ENCODE results near the gene TXNRD2. TPM values are rescaled to one million over a fixed set of nuclear protein-coding genes. Genes with fewer than 3 reads are reported as not detected.
A peak's percentile ranks its signal among the peaks of the same experiment; 100 is the strongest.
"Not testable (repeated sequence)": the region's sequence is repeated elsewhere in the genome, so short reads cannot be mapped to it uniquely, and the experiment has no call there.

TXNRD2 gene
- total RNA-seq, 2 donors from 2014 or later = 14.1 to 21.4 TPM

DNA sequence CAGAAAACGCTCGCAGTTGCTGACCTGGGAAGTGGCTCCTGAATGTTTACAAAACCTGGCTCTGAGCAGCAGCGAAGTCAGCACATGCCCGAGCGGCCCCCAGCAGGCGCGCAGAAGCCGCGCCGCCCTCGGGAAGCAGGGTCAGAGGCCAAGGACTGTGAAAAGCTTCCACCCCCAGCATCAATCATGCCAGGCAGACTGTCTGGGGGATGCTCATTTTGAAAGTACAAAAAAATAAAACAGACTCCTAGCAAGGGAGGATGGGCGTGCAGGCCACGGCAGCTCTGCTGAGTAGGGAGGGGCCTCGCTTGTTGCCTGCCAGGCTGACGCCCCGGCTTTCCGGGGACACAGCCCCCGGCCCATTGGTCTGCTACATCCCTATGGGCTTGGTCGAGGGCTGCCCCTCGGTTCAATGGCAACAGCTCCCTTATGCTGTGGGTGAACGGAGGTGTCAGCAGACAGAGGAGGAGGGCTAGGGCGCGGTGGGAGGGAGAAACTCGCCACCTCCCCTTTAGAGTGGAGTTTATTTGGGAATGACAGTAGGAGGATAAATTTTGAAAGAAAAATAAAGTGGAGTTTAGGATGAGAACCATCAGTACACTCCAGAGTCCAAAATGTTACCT lies 49.2 kb downstream of the TXNRD2 start:
- peak overlapping the region; percentile 87 for H3K4me3 Mint-ChIP-seq
- no peaks in the 10 kb centered on the region for H3K9me3 Mint-ChIP-seq
- peaks cover 12% of the 10 kb centered on the region for H3K4me1 Mint-ChIP-seq
- H3K36me3 Mint-ChIP-seq (ENCODE audit: low read depth) = no peaks in the 10 kb centered on the region
- H3K27ac Mint-ChIP-seq = peak overlapping the region; percentile 89
- H3K27me3 Mint-ChIP-seq = no peaks in the 10 kb centered on the region
- ATAC-seq (replicated peaks) = peak; percentile 70

DNA sequence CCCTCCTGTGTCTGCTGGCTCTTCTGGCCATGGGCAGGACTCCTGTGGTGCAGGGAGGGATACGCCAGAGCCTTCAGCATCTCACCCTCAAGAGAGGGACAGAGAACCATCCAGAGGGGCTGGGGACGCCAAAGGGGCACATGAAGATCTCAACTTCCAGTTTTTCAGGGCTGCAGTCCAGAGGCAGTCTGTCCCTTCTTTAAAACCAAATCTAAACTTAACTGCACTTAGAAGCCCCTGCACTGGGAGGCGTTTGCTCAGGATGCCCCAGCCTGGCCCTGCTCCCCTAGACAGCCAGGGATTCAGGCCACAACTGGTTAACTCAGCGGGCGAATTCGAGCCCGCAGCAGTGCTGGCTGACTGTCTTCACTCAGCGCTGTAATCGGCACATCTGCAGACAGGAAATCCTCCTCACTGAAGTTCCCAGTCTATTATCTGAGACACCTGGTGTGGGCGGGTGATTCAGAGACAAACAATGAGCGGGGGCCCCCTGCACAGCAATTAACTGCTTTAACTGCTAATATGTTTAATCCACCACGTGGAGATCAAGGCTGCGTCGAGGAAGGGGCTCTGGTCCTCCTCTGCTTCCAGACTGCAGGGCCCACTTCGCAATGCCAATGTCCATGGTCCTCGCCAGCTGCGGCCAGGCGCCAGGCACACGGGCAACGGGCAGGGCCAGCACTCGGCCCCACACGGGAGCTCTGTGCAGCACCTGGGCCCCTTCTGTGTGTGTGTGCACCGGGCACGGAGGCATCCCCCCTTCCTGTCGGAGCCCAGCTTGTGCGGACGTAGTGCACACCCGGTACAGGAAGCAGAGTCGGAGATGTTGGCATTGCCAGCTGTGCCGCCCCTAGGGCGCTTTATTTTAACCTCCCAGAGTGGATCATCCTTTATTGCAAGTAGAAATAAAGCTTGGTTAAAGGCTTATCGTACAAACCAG lies 50.0 kb downstream of the TXNRD2 start:
- H3K4me1 Mint-ChIP-seq = peaks cover 19% of the 10 kb centered on the region

DNA sequence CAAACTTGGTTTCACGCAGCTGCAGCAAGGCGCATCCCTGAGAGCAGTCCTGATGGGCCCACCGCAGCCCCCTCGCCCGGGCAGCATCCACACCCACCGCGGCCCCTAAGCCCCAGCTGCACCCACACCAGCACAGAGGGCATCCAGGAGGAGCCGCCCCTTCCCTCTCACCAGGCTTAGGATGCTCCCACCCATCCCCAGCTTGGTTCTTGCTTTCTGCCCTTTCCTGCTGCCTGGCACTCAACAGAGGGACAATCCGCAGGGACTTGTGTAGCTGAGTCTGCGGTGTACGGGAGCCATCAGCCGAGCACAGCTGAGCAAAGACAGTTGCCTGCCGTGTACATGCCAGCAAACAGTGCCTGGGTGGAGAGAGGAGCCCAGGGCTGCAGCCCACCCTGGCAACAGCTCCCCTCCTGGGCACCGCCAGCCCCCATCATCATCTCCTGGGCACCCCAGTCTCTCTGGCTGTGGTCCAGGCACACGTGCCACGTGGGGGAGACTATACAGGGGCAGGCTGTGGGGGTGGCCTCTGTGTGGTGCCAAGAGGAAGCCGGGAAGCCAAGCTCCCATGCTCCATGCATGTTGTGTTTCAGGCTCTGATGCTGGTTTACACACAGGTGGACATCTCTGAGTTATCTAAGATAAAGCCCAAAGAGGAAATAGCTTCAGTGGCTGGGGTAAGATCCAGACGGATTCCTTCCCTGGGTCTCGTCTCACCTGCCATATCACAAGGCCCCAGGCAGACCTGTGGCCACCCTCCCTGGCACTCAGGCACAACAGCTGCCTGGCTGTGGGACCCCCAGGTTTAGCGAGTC lies 50.9 kb downstream of the TXNRD2 start:
- H3K27ac Mint-ChIP-seq = peak overlapping the region; percentile 89
- H3K36me3 Mint-ChIP-seq (ENCODE audit: low read depth) = no peaks in the 10 kb centered on the region
- no peak for ATAC-seq (replicated peaks)
- H3K4me1 Mint-ChIP-seq = peaks cover 23% of the 10 kb centered on the region
- H3K4me3 Mint-ChIP-seq = peak overlapping the region; percentile 87
- no peaks in the 10 kb centered on the region for H3K9me3 Mint-ChIP-seq
- H3K27me3 Mint-ChIP-seq = no peaks in the 10 kb centered on the region

More for the DNA sequence above, 50.0 kb downstream of the TXNRD2 start:
- Mint-ChIP-seq H3K36me3 (ENCODE audit: low read depth) (no peaks in the 10 kb centered on the region), H3K4me3 (peak overlapping the region; percentile 87), H3K27me3 (no peaks in the 10 kb centered on the region), H3K9me3 (no peaks in the 10 kb centered on the region), H3K27ac (peak overlapping the region; percentile 89)
- peak; percentile 92 for ATAC-seq (replicated peaks)

DNA sequence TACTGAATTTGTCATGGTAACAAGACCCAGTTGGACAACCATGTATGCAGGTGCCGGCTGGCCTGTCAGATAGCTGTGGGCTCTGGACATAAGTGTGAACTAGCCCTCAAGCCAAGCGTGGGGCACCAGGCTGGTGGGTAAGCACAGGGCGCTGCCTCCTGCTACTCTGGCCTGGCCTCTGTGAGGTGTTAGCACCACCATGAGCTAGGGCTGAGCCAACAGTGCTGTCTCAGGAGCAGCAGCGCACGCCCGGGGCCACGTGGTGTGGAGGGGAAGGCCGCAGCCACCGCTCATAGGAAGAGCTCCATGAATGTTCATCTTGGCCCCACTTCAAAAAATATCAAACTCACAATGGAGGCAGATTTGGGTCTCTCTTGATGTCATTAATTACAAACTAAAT lies 51.7 kb downstream of the TXNRD2 start:
- Mint-ChIP-seq H3K4me3 (peak overlapping the region; percentile 45), H3K27me3 (no peaks in the 10 kb centered on the region), H3K27ac (peak overlapping the region; percentile 41), H3K36me3 (ENCODE audit: low read depth) (no peaks in the 10 kb centered on the region), H3K4me1 (peaks cover 26% of the 10 kb centered on the region), H3K9me3 (no peaks in the 10 kb centered on the region)
- no peak for ATAC-seq (replicated peaks)

DNA sequence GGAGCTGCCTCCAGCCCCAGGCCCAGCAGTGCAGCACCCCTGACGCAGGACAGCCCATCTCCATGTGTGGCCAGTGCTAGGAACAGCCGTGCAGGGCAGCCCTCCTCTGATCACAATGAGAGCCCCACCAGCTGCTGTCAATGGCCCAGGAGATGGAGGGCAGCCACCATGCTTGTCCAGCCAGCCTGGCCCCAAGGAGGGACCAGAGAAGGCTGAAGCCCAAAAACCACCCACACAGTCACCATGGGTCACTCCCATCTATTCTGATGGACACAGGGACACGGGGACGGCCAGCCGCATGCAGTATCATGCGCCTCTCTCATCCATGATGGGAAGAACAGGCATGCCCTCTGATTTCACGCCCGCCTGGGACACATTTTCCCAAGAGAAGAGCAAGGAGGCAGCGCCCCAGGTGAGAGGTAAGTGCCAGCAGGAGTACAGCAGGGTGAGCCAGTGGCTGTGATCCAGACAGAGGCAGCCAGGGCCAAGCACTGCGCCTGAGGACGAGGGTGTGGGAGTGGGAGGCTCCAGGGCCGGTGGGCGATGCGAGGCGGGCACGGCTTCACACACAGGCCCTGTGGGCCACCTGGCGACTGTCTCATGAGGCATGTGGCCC lies 53.4 kb downstream of the TXNRD2 start:
- Mint-ChIP-seq H3K4me1 (peaks cover 26% of the 10 kb centered on the region), H3K27me3 (no peaks in the 10 kb centered on the region), H3K27ac (no peak overlapping the region), H3K36me3 (ENCODE audit: low read depth) (no peaks in the 10 kb centered on the region), H3K4me3 (no peak overlapping the region), H3K9me3 (no peaks in the 10 kb centered on the region)
- ATAC-seq (replicated peaks) = no peak

DNA sequence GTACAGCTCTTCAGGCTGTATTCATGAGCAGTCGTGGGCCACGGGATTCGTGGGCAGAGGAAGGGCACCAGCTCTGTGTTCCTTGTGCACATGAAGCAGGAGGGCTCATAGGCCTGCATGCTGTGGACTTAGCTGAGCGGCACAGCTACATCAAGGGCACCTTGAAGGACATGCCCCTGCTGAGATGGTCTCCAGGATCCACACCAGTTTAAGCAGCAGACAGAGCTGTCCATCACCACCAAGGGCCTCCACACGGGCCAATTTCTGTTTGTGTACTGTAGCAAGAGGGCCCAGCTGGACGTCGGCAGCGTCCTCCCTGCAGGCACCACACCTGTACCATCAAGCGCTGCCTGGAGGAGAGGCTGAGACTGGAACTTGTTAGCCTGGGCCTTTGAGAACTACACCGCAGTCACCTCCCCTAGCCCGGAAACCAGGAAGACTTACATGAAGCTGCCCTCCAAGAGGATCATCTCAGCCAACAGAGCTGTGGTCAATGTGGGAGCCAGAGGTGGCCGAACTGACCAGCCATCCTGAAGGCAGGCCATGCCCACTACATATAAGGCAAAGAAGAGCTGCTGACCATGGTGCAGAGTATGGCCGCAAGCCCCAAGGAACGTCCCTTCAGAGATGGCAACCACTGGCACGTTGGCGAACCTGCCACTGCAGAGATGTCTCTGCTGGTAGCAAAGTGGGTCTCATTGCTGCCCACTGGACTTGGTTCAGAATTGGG lies 54.2 kb downstream of the TXNRD2 start:
- peak overlapping the region; percentile 28 for H3K4me3 Mint-ChIP-seq
- H3K27me3 Mint-ChIP-seq = no peaks in the 10 kb centered on the region
- H3K9me3 Mint-ChIP-seq = no peaks in the 10 kb centered on the region
- H3K36me3 Mint-ChIP-seq (ENCODE audit: low read depth) = no peaks in the 10 kb centered on the region
- H3K27ac Mint-ChIP-seq = peak overlapping the region; percentile 66
- peaks cover 23% of the 10 kb centered on the region for H3K4me1 Mint-ChIP-seq
- ATAC-seq (replicated peaks) = no peak

DNA sequence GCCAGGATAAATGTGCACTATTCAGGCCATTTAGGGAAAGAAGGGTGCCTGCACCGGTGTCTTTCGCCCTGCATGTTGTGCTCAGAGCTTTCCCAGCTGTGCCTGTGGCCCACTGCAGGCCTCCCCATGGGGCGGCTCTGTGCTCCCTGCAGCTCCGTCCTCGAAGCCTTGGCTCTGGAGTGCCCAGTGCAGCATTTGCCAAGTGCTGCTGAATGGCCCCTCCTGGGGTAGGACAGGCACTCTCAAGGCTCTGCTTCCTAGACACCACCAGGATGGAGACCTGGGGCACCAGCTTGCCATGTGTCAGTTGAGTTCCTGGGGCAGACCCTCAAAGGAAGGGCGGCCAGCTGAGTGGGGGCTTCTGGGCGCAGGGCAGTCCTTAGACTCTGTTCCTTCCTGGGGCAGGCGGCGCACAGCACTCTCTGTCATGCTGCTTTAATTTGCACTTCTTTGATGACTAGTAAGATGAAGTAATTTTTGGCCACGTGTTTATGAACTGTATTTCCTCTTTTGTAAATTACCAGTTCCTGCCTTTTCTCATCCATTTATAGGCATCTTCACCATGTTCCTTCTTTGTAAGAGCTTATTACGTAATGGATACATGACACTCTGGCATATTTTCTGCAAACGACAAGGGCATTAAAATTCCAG lies 54.9 kb downstream of the TXNRD2 start:
- H3K9me3 Mint-ChIP-seq = no peaks in the 10 kb centered on the region
- H3K27me3 Mint-ChIP-seq = no peaks in the 10 kb centered on the region
- peak overlapping the region; percentile 66 for H3K27ac Mint-ChIP-seq
- no peaks in the 10 kb centered on the region for H3K36me3 Mint-ChIP-seq (ENCODE audit: low read depth)
- H3K4me1 Mint-ChIP-seq = peaks cover 19% of the 10 kb centered on the region
- ATAC-seq (replicated peaks) = peak; percentile 14
- peak overlapping the region; percentile 28 for H3K4me3 Mint-ChIP-seq

DNA sequence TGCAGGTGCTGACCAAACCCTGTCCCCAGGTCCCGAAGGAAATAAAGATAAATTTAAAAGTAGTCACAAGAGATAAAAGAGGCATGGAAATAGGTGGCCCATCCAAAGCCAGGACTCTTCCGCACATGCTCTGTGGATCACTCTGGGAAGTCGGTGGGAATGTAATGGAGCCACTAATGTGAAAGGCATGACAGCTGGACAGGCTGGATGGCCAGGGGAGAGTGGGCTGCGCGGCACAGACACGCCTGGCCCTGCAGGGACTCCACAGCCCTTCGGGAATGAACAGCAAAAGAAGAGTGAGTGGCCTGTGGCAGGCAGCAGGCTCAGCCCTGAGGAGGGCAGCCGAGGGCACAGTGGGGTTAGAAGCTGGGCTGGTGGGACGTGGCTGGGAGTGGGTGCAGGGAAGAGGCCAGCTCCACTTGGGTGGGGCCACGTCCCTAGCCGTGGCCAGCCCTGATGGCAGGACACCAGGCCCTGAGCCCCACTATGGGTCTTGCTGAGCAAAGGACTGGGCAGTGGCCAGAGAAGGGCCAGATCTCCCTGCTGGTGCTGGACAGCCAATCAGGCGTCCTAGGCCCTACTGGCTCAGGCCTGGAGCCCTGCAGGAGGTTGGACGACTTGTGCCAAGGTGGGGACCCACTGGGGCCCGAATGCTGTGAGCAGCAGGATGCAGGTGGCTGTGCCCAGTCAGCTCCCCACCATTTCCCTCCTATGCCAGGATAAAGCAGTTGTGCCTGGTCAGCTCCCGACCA lies 55.6 kb downstream of the TXNRD2 start:
- Mint-ChIP-seq H3K36me3 (ENCODE audit: low read depth) (no peaks in the 10 kb centered on the region), H3K4me3 (peak overlapping the region; percentile 28), H3K27ac (peak overlapping the region; percentile 66), H3K4me1 (peaks cover 14% of the 10 kb centered on the region), H3K27me3 (no peaks in the 10 kb centered on the region), H3K9me3 (no peaks in the 10 kb centered on the region)
- ATAC-seq (replicated peaks) = no peak

DNA sequence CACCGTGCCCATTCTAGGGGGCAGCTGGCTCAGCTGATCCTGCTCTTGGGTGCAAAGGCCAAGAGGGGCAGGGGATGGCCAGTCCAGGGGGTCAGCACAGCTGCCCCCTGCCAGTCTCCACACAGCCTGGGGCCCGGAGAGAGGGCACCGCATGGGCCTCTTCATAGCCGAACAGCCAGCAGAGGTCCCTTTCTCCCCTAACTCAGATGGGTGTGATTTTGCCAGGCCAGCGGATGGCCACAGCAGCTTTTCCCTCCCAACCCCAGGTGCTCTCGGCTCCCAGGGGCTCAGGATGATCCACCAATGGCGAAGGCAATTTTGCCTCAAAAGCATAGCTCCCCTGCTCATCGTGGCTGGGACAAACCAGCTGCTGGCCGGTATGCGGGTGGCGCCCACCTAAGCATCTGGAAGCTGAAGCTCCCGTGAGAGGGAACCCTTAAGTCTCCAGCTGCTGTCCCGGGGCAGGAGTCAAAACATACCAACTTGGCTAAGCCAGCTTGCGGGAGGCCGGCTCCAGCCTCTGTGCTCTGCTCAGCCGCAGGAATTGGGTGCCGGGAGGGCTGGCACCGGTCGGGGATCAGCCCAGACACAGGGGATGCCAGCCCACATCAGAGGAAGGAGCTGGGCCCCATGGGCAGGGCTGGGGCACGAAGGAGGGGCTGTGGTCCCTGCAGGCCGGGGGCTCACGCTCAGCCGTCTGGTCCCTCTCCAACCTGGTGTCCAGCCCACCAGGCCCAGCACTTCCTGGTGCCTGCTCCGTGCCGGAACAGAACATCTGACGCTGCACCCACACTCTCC lies 56.5 kb downstream of the TXNRD2 start:
- ATAC-seq (replicated peaks) = no peak
- Mint-ChIP-seq H3K27ac (peak overlapping the region; percentile 63), H3K9me3 (no peaks in the 10 kb centered on the region), H3K27me3 (no peaks in the 10 kb centered on the region), H3K36me3 (ENCODE audit: low read depth) (no peaks in the 10 kb centered on the region), H3K4me1 (peaks cover 14% of the 10 kb centered on the region), H3K4me3 (peak overlapping the region; percentile 28)

DNA sequence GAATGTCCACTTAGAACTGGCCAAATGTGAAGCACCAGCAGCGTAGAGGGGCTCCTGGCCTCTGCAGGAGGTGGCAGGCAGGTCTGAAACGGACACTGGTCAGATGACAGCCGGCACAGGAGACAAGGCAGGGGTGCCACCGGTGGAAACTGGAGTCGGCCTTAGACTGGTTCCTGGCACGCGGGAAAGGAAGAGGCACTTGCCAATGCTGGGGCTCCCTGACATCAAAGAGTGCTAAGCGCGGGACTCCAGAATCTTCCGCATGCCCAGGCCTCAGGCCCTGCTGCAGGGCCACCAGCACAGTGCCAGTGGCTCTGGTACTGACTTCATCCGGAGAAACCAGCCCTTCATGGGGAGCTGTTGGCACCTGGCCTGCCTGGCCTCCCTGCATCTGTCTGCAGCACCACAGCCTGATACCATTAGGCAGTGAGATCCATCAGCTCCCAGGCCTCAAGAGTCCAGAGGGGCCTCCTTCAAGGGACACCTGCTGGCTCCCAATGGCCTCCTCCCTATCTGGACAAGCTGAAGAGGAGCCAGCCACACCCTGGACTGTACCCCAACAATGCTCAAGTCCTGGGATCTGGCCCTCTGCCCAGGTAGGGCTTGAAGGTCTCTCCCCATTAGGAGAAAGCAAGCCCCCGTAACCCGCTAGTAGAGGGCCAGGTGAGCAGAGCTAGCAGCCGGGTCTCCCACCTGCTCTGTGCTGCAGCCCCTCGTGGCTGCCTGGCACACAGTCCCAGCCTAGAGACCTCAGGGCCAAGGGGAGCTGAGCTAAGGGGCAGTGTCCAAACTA lies 57.3 kb downstream of the TXNRD2 start:
- Mint-ChIP-seq H3K27ac (no peak overlapping the region), H3K4me3 (no peak overlapping the region), H3K4me1 (peaks cover 14% of the 10 kb centered on the region), H3K27me3 (no peaks in the 10 kb centered on the region), H3K36me3 (ENCODE audit: low read depth) (no peaks in the 10 kb centered on the region), H3K9me3 (no peaks in the 10 kb centered on the region)
- no peak for ATAC-seq (replicated peaks)

DNA sequence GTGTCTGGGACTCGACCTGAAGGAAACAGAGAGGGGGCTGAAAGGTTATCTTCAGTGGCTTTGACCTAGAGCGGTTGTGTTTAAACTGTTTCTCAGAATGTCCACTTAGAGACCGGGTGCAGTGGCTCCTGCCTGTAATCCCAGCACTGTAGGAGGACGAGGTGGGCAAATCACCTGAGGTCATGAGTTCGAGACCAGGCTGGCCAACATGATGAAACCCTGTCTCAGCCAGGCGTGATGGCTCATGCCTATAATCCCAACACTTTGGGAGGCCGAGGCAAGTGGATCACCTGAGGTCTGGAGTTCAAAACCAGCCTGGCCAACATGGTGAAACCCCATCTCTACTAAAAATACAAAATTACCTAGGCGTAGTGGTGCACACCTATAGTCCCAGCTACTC lies 58.2 kb downstream of the TXNRD2 start:
- H3K27me3 Mint-ChIP-seq; H3K36me3 Mint-ChIP-seq (ENCODE audit: low read depth); ATAC-seq (replicated peaks); H3K9me3 Mint-ChIP-seq; H3K4me3 Mint-ChIP-seq; H3K27ac Mint-ChIP-seq: not testable (repeated sequence)
- peaks cover 14% of the 10 kb centered on the region for H3K4me1 Mint-ChIP-seq
